ENCODE measurements around the gene MICU1. TPM values are rescaled to one million over a fixed set of nuclear protein-coding genes. Genes with fewer than 3 reads are reported as not detected.

The MICU1 gene
- total RNA-seq, 1 experiment from 2014 or later = 36.0 TPM

- TF ChIP-seq FOXP1 (CRISPR knock-in tag; IDR thresholded peaks at IDR 0.05; ENCODE audit: borderline replicate concordance) (no peak), ERG (CRISPR knock-in tag; IDR thresholded peaks at IDR 0.05) (no peak), KAT7 (CRISPR knock-in tag; IDR thresholded peaks at IDR 0.05; ENCODE audit: borderline replicate concordance) (no peak), PRRX2 (CRISPR knock-in tag; IDR thresholded peaks at IDR 0.05) (no peak), PREB (CRISPR knock-in tag; IDR thresholded peaks at IDR 0.05; ENCODE audit: borderline replicate concordance) (no peak)
Observed at GRCh38 chr10:72523062-72523461, 102.8 kb downstream of the MICU1 start (continued).

GRCh38 chr10:72517244-72517643 is 108.6 kb downstream of the MICU1 start:
- Mint-ChIP-seq H3K27ac (no peak overlapping the region), H3K4me1 (no peaks in the 10 kb centered on the region), H3K36me3 (no peaks in the 10 kb centered on the region), H3K27me3 (ENCODE audit: low read depth) (no peaks in the 10 kb centered on the region), H3K9me3 (no peaks in the 10 kb centered on the region), H3K4me3 (no peak overlapping the region)
- ATAC-seq (no peak), DNase-seq (ENCODE audit: low spot score) (no peak)
- ChIA-PET POLR2A (no interaction called here), CTCF (no interaction called here)
- TF ChIP-seq MYBL2 (CRISPR knock-in tag; IDR thresholded peaks at IDR 0.05) (no peak), PRDM15 (CRISPR knock-in tag; IDR thresholded peaks at IDR 0.05) (no peak), TEAD4 (CRISPR knock-in tag; IDR thresholded peaks at IDR 0.05) (no peak), ZNF263 (CRISPR knock-in tag; IDR thresholded peaks at IDR 0.05; ENCODE audit: low read depth) (no peak), ZBTB21 (CRISPR knock-in tag; IDR thresholded peaks at IDR 0.05; ENCODE audit: borderline replicate concordance) (no peak), ZNF671 (CRISPR knock-in tag; IDR thresholded peaks at IDR 0.05) (no peak), TEAD1 (CRISPR knock-in tag; IDR thresholded peaks at IDR 0.05) (no peak), ZNF425 (CRISPR knock-in tag; conservative IDR thresholded peaks at IDR 0.05) (no peak), ZNF317 (CRISPR knock-in tag; IDR thresholded peaks at IDR 0.05; ENCODE audit: borderline replicate concordance, low read depth) (no peak), FOXP1 (CRISPR knock-in tag; IDR thresholded peaks at IDR 0.05; ENCODE audit: borderline replicate concordance) (no peak), KAT7 (CRISPR knock-in tag; IDR thresholded peaks at IDR 0.05; ENCODE audit: borderline replicate concordance) (no peak), ZNF512 (CRISPR knock-in tag; IDR thresholded peaks at IDR 0.05; ENCODE audit: borderline replicate concordance) (no peak), ZNF219 (CRISPR knock-in tag; IDR thresholded peaks at IDR 0.05; ENCODE audit: borderline replicate concordance) (no peak), CREM (CRISPR knock-in tag; IDR thresholded peaks at IDR 0.05) (no peak), ATF6 (CRISPR knock-in tag; IDR thresholded peaks at IDR 0.05) (no peak)
